Liver (tissue), 3 donors: ENCODE data around the gene TTC34.

ENCODE experiments used
- ATF3 ChIP-seq: IDR thresholded peaks from 2 replicates; pipeline ENCODE4 v1.6.1; 2016; ENCODE audit warnings: antibody characterized with exemption
- EGR1 ChIP-seq, 2 donors: IDR thresholded peaks; 2 replicates each; pipeline ENCODE4 v1.6.1; 2016 to 2018; ENCODE audit warnings: antibody characterized with exemption in 2 of 2, low read depth in 2 of 2
- FOXA1 ChIP-seq: IDR thresholded peaks from 2 replicates; pipeline ENCODE4 v1.6.1; 2016; ENCODE audit warnings: antibody characterized with exemption
- GABPA ChIP-seq, 2 donors: IDR thresholded peaks in 1 of 2; conservative IDR thresholded peaks in 1 of 2; 2 replicates each; pipeline ENCODE4 v1.6.1; 2016; ENCODE audit warnings: antibody characterized with exemption in 2 of 2, mild to moderate bottlenecking in 1 of 2, moderate library complexity in 1 of 2
- HNF4A ChIP-seq, 2 donors: conservative IDR thresholded peaks; 2 replicates each; pipeline ENCODE4 v1.6.1; 2016; ENCODE audit warnings: antibody characterized with exemption in 2 of 2, mild to moderate bottlenecking in 2 of 2
- SP1 ChIP-seq: IDR thresholded peaks from 2 replicates; pipeline ENCODE4 v1.6.1; 2018; ENCODE audit warnings: antibody characterized with exemption, mild to moderate bottlenecking
- TAF1 ChIP-seq: conservative IDR thresholded peaks from 2 replicates; pipeline ENCODE4 v1.6.1; 2016; ENCODE audit warnings: antibody characterized with exemption, mild to moderate bottlenecking
- YY1 ChIP-seq: IDR thresholded peaks from 2 replicates; pipeline ENCODE4 v1.6.1; 2016; ENCODE audit warnings: antibody characterized with exemption, mild to moderate bottlenecking
- ZBTB33 ChIP-seq: IDR thresholded peaks from 2 replicates; pipeline ENCODE4 v1.6.1; 2016; ENCODE audit warnings: antibody characterized with exemption
- TF ChIP-seq, protein P1 (sequence below): fragments of 150-350 bp; IDR thresholded peaks from 2 replicates; pipeline ENCODE4 v1.5.1; 2017; ENCODE audit warnings: improper control_type of control experiment, low read depth, low read length; ENCODE audit not compliant: missing input control
- TF ChIP-seq, protein P2 (sequence below): IDR thresholded peaks from 2 replicates; pipeline ENCODE4 v1.6.1; 2016; ENCODE audit warnings: antibody characterized with exemption
- TF ChIP-seq, protein P3 (sequence below): IDR thresholded peaks from 2 replicates; pipeline ENCODE4 v1.6.1; 2016; ENCODE audit warnings: antibody characterized with exemption, mild to moderate bottlenecking
- donor health status: healthy.
- donor health status: healthy.

GRCh38 chr1:2587071-2587859 is 214.2 kb downstream of the TTC34 start:
- TF ChIP-seq SP1 (no peak), TAF1 (no peak), YY1 (no peak), EGR1 (IDR thresholded peaks at IDR 0.05; ENCODE audit: low read depth in 2 of 2) (no peak), ZBTB33 (no peak), ATF3 (no peak), FOXA1 (no peak), GABPA (IDR thresholded peaks at IDR 0.05 in 1 of 2, conservative IDR thresholded peaks at IDR 0.05 in 1 of 2) (no peak), HNF4A (conservative IDR thresholded peaks at IDR 0.05) (no peak)
- TF ChIP-seq, protein P1, sequence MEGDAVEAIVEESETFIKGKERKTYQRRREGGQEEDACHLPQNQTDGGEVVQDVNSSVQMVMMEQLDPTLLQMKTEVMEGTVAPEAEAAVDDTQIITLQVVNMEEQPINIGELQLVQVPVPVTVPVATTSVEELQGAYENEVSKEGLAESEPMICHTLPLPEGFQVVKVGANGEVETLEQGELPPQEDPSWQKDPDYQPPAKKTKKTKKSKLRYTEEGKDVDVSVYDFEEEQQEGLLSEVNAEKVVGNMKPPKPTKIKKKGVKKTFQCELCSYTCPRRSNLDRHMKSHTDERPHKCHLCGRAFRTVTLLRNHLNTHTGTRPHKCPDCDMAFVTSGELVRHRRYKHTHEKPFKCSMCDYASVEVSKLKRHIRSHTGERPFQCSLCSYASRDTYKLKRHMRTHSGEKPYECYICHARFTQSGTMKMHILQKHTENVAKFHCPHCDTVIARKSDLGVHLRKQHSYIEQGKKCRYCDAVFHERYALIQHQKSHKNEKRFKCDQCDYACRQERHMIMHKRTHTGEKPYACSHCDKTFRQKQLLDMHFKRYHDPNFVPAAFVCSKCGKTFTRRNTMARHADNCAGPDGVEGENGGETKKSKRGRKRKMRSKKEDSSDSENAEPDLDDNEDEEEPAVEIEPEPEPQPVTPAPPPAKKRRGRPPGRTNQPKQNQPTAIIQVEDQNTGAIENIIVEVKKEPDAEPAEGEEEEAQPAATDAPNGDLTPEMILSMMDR, result no peak
- TF ChIP-seq, protein P2, sequence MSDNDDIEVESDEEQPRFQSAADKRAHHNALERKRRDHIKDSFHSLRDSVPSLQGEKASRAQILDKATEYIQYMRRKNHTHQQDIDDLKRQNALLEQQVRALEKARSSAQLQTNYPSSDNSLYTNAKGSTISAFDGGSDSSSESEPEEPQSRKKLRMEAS, result no peak
- TF ChIP-seq, protein P3, sequence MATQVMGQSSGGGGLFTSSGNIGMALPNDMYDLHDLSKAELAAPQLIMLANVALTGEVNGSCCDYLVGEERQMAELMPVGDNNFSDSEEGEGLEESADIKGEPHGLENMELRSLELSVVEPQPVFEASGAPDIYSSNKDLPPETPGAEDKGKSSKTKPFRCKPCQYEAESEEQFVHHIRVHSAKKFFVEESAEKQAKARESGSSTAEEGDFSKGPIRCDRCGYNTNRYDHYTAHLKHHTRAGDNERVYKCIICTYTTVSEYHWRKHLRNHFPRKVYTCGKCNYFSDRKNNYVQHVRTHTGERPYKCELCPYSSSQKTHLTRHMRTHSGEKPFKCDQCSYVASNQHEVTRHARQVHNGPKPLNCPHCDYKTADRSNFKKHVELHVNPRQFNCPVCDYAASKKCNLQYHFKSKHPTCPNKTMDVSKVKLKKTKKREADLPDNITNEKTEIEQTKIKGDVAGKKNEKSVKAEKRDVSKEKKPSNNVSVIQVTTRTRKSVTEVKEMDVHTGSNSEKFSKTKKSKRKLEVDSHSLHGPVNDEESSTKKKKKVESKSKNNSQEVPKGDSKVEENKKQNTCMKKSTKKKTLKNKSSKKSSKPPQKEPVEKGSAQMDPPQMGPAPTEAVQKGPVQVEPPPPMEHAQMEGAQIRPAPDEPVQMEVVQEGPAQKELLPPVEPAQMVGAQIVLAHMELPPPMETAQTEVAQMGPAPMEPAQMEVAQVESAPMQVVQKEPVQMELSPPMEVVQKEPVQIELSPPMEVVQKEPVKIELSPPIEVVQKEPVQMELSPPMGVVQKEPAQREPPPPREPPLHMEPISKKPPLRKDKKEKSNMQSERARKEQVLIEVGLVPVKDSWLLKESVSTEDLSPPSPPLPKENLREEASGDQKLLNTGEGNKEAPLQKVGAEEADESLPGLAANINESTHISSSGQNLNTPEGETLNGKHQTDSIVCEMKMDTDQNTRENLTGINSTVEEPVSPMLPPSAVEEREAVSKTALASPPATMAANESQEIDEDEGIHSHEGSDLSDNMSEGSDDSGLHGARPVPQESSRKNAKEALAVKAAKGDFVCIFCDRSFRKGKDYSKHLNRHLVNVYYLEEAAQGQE, result no peak
